IPS-20b (cell line): ENCODE results near the gene IRX4.
"Not testable (repeated sequence)": the region's sequence is repeated elsewhere in the genome, so short reads cannot be mapped to it uniquely, and the experiment has no call there.

Source experiments
- H3K27ac ChIP-seq: one replicate; pipeline ENCODE4 v1.5.1; 2013; ENCODE audit warnings: low read length
- H3K27me3 ChIP-seq: 2 replicates; pipeline ENCODE4 v1.6.1; 2013; ENCODE audit warnings: mild to moderate bottlenecking, low read length, inconsistent platforms; ENCODE audit not compliant: insufficient read depth
- H3K36me3 ChIP-seq: 2 replicates; pipeline ENCODE4 v1.6.1; 2013; ENCODE audit warnings: low read depth, mild to moderate bottlenecking, inconsistent platforms, low read length, moderate library complexity; ENCODE audit not compliant: insufficient read depth
- H3K4me1 ChIP-seq: 2 replicates; pipeline ENCODE4 v1.6.1; 2013; ENCODE audit warnings: mild to moderate bottlenecking, control low read depth, inconsistent platforms, low read length, moderate library complexity; ENCODE audit not compliant: insufficient read depth
- H3K4me3 ChIP-seq: 2 replicates; pipeline ENCODE4 v1.5.1; 2013; ENCODE audit warnings: mild to moderate bottlenecking, low read length, inconsistent platforms
- H3K9ac ChIP-seq: 2 replicates; pipeline ENCODE4 v1.6.1; 2013; ENCODE audit warnings: low read depth, mild to moderate bottlenecking, inconsistent platforms, low read length, moderate library complexity
- H3K9me3 ChIP-seq: 2 replicates; pipeline ENCODE4 v1.6.1; 2013; ENCODE audit warnings: mild to moderate bottlenecking, low read depth, low read length, inconsistent platforms; ENCODE audit not compliant: insufficient read depth

The IRX4 gene

DNA sequence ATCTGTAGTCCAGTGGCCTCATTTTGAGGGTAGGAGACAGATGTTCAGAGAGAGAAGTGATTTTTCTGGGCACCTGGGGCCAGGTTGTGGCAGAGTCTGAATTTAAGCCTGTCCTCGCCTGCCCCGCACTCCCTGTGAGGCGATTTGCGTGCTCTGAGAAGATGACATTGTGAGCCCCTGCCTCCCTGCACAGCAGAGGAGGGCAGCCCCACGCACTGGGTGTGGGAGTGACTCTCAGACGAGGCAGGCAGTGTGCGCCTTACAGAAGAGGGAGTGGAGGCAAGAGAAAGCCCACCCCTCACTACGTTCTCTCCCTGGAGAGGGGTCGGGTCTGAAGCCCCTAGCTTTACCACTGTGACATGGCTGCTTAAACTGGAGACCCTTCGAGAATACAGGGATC, 35.7 kb downstream of the IRX4 start:
- Histone ChIP-seq H3K27me3 (peaks cover 69% of the 10 kb centered on the region), H3K9me3 (no peaks in the 10 kb centered on the region), H3K4me3 (no peak overlapping the region), H3K4me1 (peaks cover 7% of the 10 kb centered on the region; the same call in 1 of the 2 replicates), H3K27ac (no peak overlapping the region), H3K36me3 (no peaks in the 10 kb centered on the region), H3K9ac (no peak overlapping the region)

DNA sequence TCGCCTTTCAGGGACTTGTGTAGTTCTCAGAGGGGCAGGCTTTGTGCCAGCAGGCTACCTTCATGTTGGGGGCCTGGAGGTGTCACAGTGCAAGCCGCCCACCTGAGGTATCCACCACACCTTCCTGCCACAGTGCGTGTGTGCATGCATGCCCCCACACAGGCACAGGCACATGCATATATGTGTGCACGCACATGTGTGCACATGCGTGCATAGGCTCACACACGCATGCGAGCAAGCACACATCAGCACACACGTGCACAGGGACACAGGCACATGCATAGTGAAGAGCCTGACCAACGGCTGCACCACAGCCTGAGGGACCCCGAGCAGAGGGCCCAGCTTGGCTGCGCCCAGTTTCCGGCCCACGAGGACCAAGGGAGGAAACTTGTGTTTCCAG, 36.1 kb downstream of the IRX4 start:
- H3K36me3 ChIP-seq, result no peaks in the 10 kb centered on the region
- peaks cover 69% of the 10 kb centered on the region for H3K27me3 ChIP-seq
- H3K27ac ChIP-seq, result no peak overlapping the region
- H3K9ac ChIP-seq, result no peak overlapping the region
- no peaks in the 10 kb centered on the region for H3K9me3 ChIP-seq
- no peak overlapping the region for H3K4me3 ChIP-seq
- H3K4me1 ChIP-seq, result peaks cover 4% of the 10 kb centered on the region; the same call in 1 of the 2 replicates

- peaks cover 61% of the 10 kb centered on the region for H3K27me3 ChIP-seq
- peaks cover 9% of the 10 kb centered on the region for H3K4me1 ChIP-seq
- no peak overlapping the region for H3K4me3 ChIP-seq
- H3K27ac ChIP-seq, result no peak overlapping the region
- no peak overlapping the region for H3K9ac ChIP-seq
- no peaks in the 10 kb centered on the region for H3K36me3 ChIP-seq
- H3K9me3 ChIP-seq, result no peaks in the 10 kb centered on the region
These were observed 37.0 kb downstream of the IRX4 start for GRCh38 chr5:1845696-1846095.

- Histone ChIP-seq H3K36me3 (no peaks in the 10 kb centered on the region), H3K9ac (no peak overlapping the region), H3K9me3 (no peaks in the 10 kb centered on the region), H3K4me1 (peaks cover 6% of the 10 kb centered on the region), H3K27me3 (peaks cover 53% of the 10 kb centered on the region), H3K27ac (no peak overlapping the region), H3K4me3 (no peak overlapping the region)
These were observed 37.9 kb downstream of the IRX4 start for GRCh38 chr5:1844708-1845436.

DNA sequence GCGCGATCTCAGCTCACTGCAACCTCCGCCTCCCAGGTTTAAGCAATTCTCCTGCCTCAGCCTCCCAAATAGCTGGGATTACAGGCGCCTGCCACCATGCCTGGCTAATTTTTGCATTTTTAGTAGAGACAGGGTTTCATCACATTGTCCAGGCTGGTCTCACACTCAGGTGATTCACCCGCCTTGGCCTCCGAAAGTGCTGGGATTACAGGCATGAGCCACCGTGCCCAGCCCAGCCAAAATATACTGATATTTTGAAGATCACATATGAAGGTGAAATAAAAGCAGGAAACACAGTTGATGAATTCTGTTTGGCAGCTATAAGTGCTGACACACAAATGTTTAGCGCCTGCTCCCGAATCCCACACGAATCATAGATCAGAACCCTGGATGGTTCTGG, 39.0 kb downstream of the IRX4 start:
- not testable (repeated sequence) for H3K27ac ChIP-seq, H3K9ac ChIP-seq, H3K36me3 ChIP-seq, H3K4me1 ChIP-seq, H3K9me3 ChIP-seq, H3K4me3 ChIP-seq
- H3K27me3 ChIP-seq, result peaks cover 41% of the 10 kb centered on the region

GRCh38 chr5:1842004-1842819, 40.5 kb downstream of the IRX4 start:
- no peaks in the 10 kb centered on the region for H3K36me3 ChIP-seq
- no peak overlapping the region for H3K27ac ChIP-seq
- H3K4me3 ChIP-seq, result no peak overlapping the region
- H3K27me3 ChIP-seq, result peaks cover 27% of the 10 kb centered on the region; the same call in 1 of the 2 replicates
- peaks cover 6% of the 10 kb centered on the region for H3K4me1 ChIP-seq
- H3K9me3 ChIP-seq, result no peaks in the 10 kb centered on the region
- no peak overlapping the region for H3K9ac ChIP-seq

- no peak overlapping the region for H3K9ac ChIP-seq
- H3K4me3 ChIP-seq, result no peak overlapping the region
- H3K27ac ChIP-seq, result no peak overlapping the region
- no peaks in the 10 kb centered on the region for H3K9me3 ChIP-seq
- H3K4me1 ChIP-seq, result peaks cover 6% of the 10 kb centered on the region
- peaks cover 18% of the 10 kb centered on the region; the same call in 1 of the 2 replicates for H3K27me3 ChIP-seq
- H3K36me3 ChIP-seq, result no peaks in the 10 kb centered on the region
These were observed 41.8 kb downstream of the IRX4 start for GRCh38 chr5:1840741-1841521.

GRCh38 chr5:1840071-1840547, 42.6 kb downstream of the IRX4 start:
- no peak overlapping the region for H3K9ac ChIP-seq
- H3K4me1 ChIP-seq, result peaks cover 6% of the 10 kb centered on the region
- no peaks in the 10 kb centered on the region for H3K36me3 ChIP-seq
- no peaks in the 10 kb centered on the region for H3K9me3 ChIP-seq
- no peak overlapping the region for H3K4me3 ChIP-seq
- H3K27me3 ChIP-seq, result peaks cover 14% of the 10 kb centered on the region; the same call in 1 of the 2 replicates
- H3K27ac ChIP-seq, result no peak overlapping the region

GRCh38 chr5:1838013-1838412, 44.7 kb downstream of the IRX4 start:
- 0 out of 2 replicates have a peak, but pooled peaks cover 5% of the 10 kb centered on the region for H3K27me3 ChIP-seq
- no peaks in the 10 kb centered on the region for H3K36me3 ChIP-seq
- H3K4me1 ChIP-seq, result peaks cover 12% of the 10 kb centered on the region
- no peaks in the 10 kb centered on the region for H3K9me3 ChIP-seq
- no peak overlapping the region for H3K4me3 ChIP-seq
- H3K27ac ChIP-seq, result no peak overlapping the region
- H3K9ac ChIP-seq, result no peak overlapping the region

GRCh38 chr5:1836891-1837880, 45.5 kb downstream of the IRX4 start:
- H3K27ac ChIP-seq, result no peak overlapping the region
- H3K36me3 ChIP-seq, result no peaks in the 10 kb centered on the region
- H3K9me3 ChIP-seq, result no peaks in the 10 kb centered on the region
- H3K9ac ChIP-seq, result no peak overlapping the region
- 0 out of 2 replicates have a peak, but pooled peaks cover 5% of the 10 kb centered on the region for H3K27me3 ChIP-seq
- H3K4me3 ChIP-seq, result no peak overlapping the region
- H3K4me1 ChIP-seq, result peaks cover 13% of the 10 kb centered on the region
